ENCODE results near the gene MYOM3. TPM values are rescaled to one million over a fixed set of nuclear protein-coding genes. Genes with fewer than 3 reads are reported as not detected.

MYOM3 gene
- total and polyA plus RNA-seq, 2 of the 13 experiments (the other 11 are each of a cell fraction or from before 2014, with no cell fraction given) = 5.8 to 15.3 TPM

GRCh38 chr1:24142546-24143534, 30.9 kb upstream of the MYOM3 start, which contains the start of gene IL22RA1 (continued):
- TF ChIP-seq ARID4A (CRISPR knock-in tag; IDR thresholded peaks at IDR 0.05; ENCODE audit: borderline replicate concordance) (peak; percentile 37; the same call in 1 of the 2 replicates), BORCS8-MEF2B (CRISPR knock-in tag; IDR thresholded peaks at IDR 0.05) (peak; percentile 51; the same call in 1 of the 2 replicates), ESRRA (CRISPR knock-in tag; IDR thresholded peaks at IDR 0.05; ENCODE audit: low read depth) (no peak)

GRCh38 chr1:24141311-24141997, 29.5 kb upstream of the MYOM3 start:
- Histone ChIP-seq H3K79me2 (ENCODE audit: insufficient read depth, low read length) (no peaks in the 10 kb centered on the region), H3K36me3 (replicated peaks in 1 of 2; ENCODE audit: control insufficient read depth in 1 of 2, insufficient read depth in 2 of 2, low read length in 2 of 2) (peaks cover 0 to 4% of the 10 kb centered on the region in 2 experiments; a peak in 2 of 5 replicates), H3K9ac (ENCODE audit: insufficient read depth, low read depth, low read length) (peak overlapping the region; percentile 17; the same call in 1 of the 2 replicates), H4K20me1 (ENCODE audit: insufficient read depth, low read length) (no peaks in the 10 kb centered on the region), H3K9me3 (ENCODE audit: low read length) (no peaks in the 10 kb centered on the region), H3K4me3 (replicated peaks in 1 of 3; ENCODE audit: insufficient read depth in 1 of 3, low read depth in 2 of 3, low read length in 3 of 3) (peak overlapping the region; percentile 62 to 82 (median 68); a peak in 3 of 6 replicates), H2AFZ (ENCODE audit: low read length) (no peak overlapping the region), H3K4me2 (ENCODE audit: low read depth, low read length) (peak overlapping the region; percentile 96), H3K27ac (ENCODE audit: extremely low read length, insufficient read depth, low read length) (peak overlapping the region; percentile 21), H3K4me1 (ENCODE audit: insufficient read depth, low read length) (peaks cover 45% of the 10 kb centered on the region), H3K27me3 (ENCODE audit: control insufficient read depth in 1 of 2, insufficient read depth in 2 of 2, low read length in 2 of 2) (no peaks in the 10 kb centered on the region; a peak in 1 of 5 replicates)
- peak; percentile 49 for DNase-seq (ENCODE audit: low spot score)
- POLR2A ChIA-PET = interaction anchor here (0.8 to 3.2 kb wide), 8 partner anchors 9 to 274 kb away, joined by 3 to 24 read pairs (median 4); partner anchors contain the start of genes MYOM3 and NIPAL3
- intact Hi-C loops (cut with micrococcal nuclease; ENCODE audit: unreplicated experiment) = no loop called here
- in situ Hi-C loops (cut with HindIII; ENCODE audit: extremely low pct_ligation_motif_present, low pct_unique_long_range_greater_than_20kb) = no loop called here
- CTCF ChIA-PET (ENCODE audit: low intra/inter-chr PET ratio, low total read pairs) = no interaction called here
- WGBS (ENCODE audit: low lambda C conversion rate) = 44% methylated on average over 9 of the region's 10 CpGs
- ATAC-seq = peak; percentile 9; the same call in 2 of the 3 replicates
- no TSS peak for BruUV-seq (replicated peaks)
- FAIRE-seq = peak; percentile 21
- no peak; the same call in 1 of the 2 replicates for TF ChIP-seq SALL1 (CRISPR knock-in tag; IDR thresholded peaks at IDR 0.05)
- TF ChIP-seq ZNF772 (CRISPR knock-in tag; IDR thresholded peaks at IDR 0.05) = no peak
- no peak for TF ChIP-seq SIX4 (CRISPR knock-in tag; IDR thresholded peaks at IDR 0.05)
- no peak for TF ChIP-seq E2F5 (CRISPR knock-in tag; conservative IDR thresholded peaks at IDR 0.05)
- no peak for TF ChIP-seq ZNF7 (CRISPR knock-in tag; IDR thresholded peaks at IDR 0.05)
- TF ChIP-seq NRL (CRISPR knock-in tag; IDR thresholded peaks at IDR 0.05; ENCODE audit: borderline replicate concordance) = no peak
- TF ChIP-seq FOXA3 (CRISPR knock-in tag; IDR thresholded peaks at IDR 0.05) = peak; percentile 42; the same call in 1 of the 2 replicates
- no peak for TF ChIP-seq CREB1 (IDR thresholded peaks at IDR 0.05)
- peak; percentile 36; the same call in 1 of the 2 replicates for TF ChIP-seq CREB1 (CRISPR knock-in tag; IDR thresholded peaks at IDR 0.05)
- no peak for TF ChIP-seq CBX5 (CRISPR knock-in tag; IDR thresholded peaks at IDR 0.05; ENCODE audit: borderline replicate concordance)
- TF ChIP-seq ZNF562 (CRISPR knock-in tag; IDR thresholded peaks at IDR 0.05; ENCODE audit: borderline replicate concordance) = no peak
- TF ChIP-seq ZNF724P (CRISPR knock-in tag; IDR thresholded peaks at IDR 0.05; ENCODE audit: borderline replicate concordance) = no peak

Measured in HepG2 (cell line).